Right atrium auricular region (tissue), 2 donors: Measurements from ENCODE around the gene UXT. TPM values are rescaled to one million over a fixed set of nuclear protein-coding genes. Genes with fewer than 3 reads are reported as not detected.

Source experiments
- DNase-seq: peaks from one replicate; pipeline ENCODE4 v3.0.0-alpha.2; 2019; ENCODE audit warnings: low spot score
- H3K27ac ChIP-seq, 2 donors: fragments of 200-600 bp; sonication (generic); 1 replicate in 1 of 2; 2 replicates in 1 of 2; pipeline ENCODE4 v1.5.1; 2016 to 2019
- H3K27me3 ChIP-seq, 2 donors: fragments of 200-600 bp; sonication (generic); one replicate each; pipeline versions ENCODE4 v1.5.1 to v1.6.0; 2017 to 2019
- H3K36me3 ChIP-seq: fragments of 200-600 bp; sonication (generic); one replicate; pipeline ENCODE4 v1.5.1; 2016
- H3K4me1 ChIP-seq, 2 donors: fragments of 200-600 bp; sonication (generic); one replicate each; pipeline versions ENCODE4 v1.5.1 to v1.6.0; 2017 to 2019
- H3K4me3 ChIP-seq, 2 donors: fragments of 200-600 bp; sonication (generic); 1 replicate in 1 of 2; 2 replicates in 1 of 2; pipeline ENCODE4 v1.5.1; 2017 to 2019; ENCODE audit warnings: mild to moderate bottlenecking in 1 of 2, moderate library complexity in 1 of 2
- H3K9me3 ChIP-seq, 2 donors: fragments of 200-600 bp; sonication (generic); one replicate each; pipeline ENCODE4 v1.5.1; 2019
- total RNA-seq, 2 donors: library from RNA; depleted of rRNA; stranded (reverse); fragments of >200 nt; gene quantifications; one replicate each; pipeline ENCODE4 v1.1.0, GENCODE V29; 2016
- TF ChIP-seq, protein P1 (sequence below), 2 donors: fragments of 200-600 bp; sonication (generic); IDR thresholded peaks; one replicate each; pipeline ENCODE4 v1.5.1; 2019; ENCODE audit warnings: antibody characterized with exemption in 2 of 2

UXT gene
- total RNA-seq, 2 donors from 2014 or later: 108 to 158 TPM

DNA sequence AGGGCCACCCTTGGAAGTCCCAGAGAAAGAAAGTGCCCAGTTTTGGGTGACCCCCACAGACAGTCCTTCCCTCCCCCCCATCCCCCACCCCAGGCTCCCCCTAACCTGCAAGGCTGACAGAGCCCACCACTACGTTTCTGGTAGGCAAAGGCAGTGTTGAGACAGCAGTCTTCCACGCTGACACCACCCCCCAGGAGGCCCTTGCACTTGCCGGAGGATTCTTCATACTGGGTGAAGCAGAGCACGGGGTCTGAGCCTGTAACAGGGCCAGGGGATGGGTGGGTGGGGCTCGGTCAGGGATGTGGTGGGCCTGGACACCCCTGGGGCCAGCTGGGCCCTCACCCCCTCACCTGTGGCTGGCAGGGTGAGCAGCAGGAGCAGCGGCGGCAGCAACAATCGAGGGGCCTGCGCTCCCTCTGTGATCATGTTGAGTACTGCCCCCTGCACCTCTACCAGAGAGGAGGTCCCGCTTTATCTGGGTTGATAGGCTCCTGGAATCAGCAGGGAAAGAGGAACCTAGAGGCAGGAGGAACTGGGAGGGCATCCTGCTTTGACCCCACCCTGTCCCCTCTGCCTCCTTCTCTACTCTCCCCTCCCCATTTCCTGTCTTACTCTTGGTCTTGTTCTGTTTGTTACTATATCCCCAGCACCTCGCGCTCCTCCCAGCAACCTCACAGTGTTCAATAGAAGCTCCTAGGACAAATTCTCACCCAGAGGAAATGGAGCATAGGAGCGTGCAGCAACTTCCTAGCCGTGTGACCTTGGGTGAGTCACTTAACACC is 29.4 kb downstream of the UXT start, which contains the start of gene CFP:
TSS of gene CFP (minus strand) at position 512 of the 782 bp plus-strand sequence. CDS start at position 426, 86 bp downstream.
- H3K27me3 ChIP-seq: no peaks in the 10 kb centered on the region
- no peaks in the 10 kb centered on the region for H3K9me3 ChIP-seq
- H3K4me1 ChIP-seq: no peaks in the 10 kb centered on the region
- no peak within 1 kb of the TSS for H3K27ac ChIP-seq
- no peaks in the 10 kb centered on the region for H3K36me3 ChIP-seq
- no peak for DNase-seq
- no peak within 1 kb of the TSS for H3K4me3 ChIP-seq
- TF ChIP-seq, protein P1, sequence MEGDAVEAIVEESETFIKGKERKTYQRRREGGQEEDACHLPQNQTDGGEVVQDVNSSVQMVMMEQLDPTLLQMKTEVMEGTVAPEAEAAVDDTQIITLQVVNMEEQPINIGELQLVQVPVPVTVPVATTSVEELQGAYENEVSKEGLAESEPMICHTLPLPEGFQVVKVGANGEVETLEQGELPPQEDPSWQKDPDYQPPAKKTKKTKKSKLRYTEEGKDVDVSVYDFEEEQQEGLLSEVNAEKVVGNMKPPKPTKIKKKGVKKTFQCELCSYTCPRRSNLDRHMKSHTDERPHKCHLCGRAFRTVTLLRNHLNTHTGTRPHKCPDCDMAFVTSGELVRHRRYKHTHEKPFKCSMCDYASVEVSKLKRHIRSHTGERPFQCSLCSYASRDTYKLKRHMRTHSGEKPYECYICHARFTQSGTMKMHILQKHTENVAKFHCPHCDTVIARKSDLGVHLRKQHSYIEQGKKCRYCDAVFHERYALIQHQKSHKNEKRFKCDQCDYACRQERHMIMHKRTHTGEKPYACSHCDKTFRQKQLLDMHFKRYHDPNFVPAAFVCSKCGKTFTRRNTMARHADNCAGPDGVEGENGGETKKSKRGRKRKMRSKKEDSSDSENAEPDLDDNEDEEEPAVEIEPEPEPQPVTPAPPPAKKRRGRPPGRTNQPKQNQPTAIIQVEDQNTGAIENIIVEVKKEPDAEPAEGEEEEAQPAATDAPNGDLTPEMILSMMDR (IDR thresholded peaks at IDR 0.05): no peak

DNA sequence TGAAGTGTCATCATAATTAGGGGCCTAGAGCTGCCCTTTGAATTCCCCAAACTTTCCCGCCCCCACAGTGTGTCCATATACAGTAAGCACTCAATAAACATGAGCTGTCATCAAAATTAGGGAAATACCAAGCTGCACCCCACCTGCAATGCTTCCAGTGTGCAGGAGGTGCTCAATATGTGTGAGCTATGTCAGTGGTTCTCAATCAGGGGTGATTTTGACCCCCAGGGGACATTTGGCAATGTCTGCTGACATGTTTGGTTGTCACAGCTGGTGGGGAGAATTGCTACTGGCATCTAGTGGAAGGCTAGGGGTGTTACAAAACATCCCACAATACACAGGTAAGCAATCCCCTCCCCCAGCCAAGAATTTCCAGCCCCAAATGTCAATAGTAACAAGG is 30.0 kb downstream of the UXT start:
- no peaks in the 10 kb centered on the region for H3K36me3 ChIP-seq
- H3K4me3 ChIP-seq: no peak overlapping the region
- DNase-seq: no peak
- H3K27me3 ChIP-seq: no peaks in the 10 kb centered on the region
- no peaks in the 10 kb centered on the region for H3K9me3 ChIP-seq
- H3K4me1 ChIP-seq: no peaks in the 10 kb centered on the region
- TF ChIP-seq, protein P1 (IDR thresholded peaks at IDR 0.05): no peak
- H3K27ac ChIP-seq: no peak overlapping the region

DNA sequence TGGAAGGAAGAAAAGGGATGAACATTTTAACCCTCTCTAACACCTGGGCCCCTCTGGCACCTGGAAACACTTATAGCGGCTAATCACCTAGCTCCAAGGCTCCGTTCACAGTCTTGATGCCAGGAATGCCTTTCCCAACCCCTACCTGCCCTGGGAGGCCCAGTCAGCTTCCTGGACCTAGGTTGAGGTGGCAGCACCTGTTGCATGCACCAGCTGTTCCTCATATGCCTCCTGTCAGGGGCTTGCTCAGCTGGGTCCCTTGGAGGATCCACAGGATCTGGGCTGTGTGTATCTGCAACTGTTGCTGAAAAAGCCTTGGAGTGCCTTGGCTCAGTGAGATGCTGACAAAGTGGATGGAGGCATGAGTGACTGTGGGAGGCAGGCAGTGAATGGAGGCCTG is 33.6 kb downstream of the UXT start:
- TF ChIP-seq, protein P1 (IDR thresholded peaks at IDR 0.05): no peak
- DNase-seq: no peak
- no peaks in the 10 kb centered on the region for H3K27me3 ChIP-seq

DNA sequence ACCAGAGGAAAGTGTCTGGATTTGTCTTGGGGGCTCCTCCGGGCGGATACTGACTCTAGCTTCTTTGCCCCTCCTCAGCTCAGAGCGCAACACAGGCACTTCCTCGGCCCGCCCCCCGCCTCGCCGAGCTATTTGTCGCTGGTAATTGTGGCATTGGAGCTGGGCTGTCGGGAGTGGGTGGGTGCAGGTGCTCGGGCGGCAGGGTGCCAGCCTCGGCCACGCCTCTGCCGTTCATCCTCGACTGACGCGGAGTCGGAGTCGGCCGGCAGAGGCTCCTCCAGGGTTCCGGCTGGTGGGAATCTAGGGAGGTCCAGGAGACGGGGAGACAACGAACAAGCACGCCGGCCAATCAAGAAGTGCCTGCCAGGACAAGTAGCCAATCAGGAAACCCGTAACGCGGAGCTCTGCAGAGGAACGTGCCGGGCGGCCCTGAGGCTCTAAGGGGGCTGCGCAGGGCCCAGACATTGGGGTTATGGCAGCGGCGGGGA is 35.4 kb downstream of the UXT start:
- no peaks in the 10 kb centered on the region for H3K9me3 ChIP-seq
- H3K4me3 ChIP-seq: peak overlapping the region; percentile 10 to 32
- no peaks in the 10 kb centered on the region for H3K27me3 ChIP-seq
- H3K4me1 ChIP-seq: peaks cover 0 to 5% of the 10 kb centered on the region in 2 donors
- H3K36me3 ChIP-seq: no peaks in the 10 kb centered on the region
- no peak for DNase-seq
- H3K27ac ChIP-seq: no peak overlapping the region
- TF ChIP-seq, protein P1 (IDR thresholded peaks at IDR 0.05): no peak

More for the DNA sequence above, 33.6 kb downstream of the UXT start:
- H3K27ac ChIP-seq: no peak overlapping the region
- no peaks in the 10 kb centered on the region for H3K4me1 ChIP-seq
- no peaks in the 10 kb centered on the region for H3K9me3 ChIP-seq
- H3K4me3 ChIP-seq: no peak overlapping the region
- no peaks in the 10 kb centered on the region for H3K36me3 ChIP-seq

- Histone ChIP-seq H3K9me3 (no peaks in the 10 kb centered on the region), H3K27me3 (no peaks in the 10 kb centered on the region), H3K4me1 (peaks cover 0 to 5% of the 10 kb centered on the region in 2 donors), H3K4me3 (no peak overlapping the region), H3K27ac (no peak overlapping the region), H3K36me3 (no peaks in the 10 kb centered on the region)
- DNase-seq: no peak
- TF ChIP-seq, protein P1 (IDR thresholded peaks at IDR 0.05): no peak
Measured at GRCh38 chrX:47621851-47622250, 37.1 kb downstream of the UXT start.
